Muscle layer of duodenum (tissue), 2 donors: ENCODE results near the gene VIM.
A peak's percentile ranks its signal among the peaks of the same experiment; 100 is the strongest.

ENCODE experiments used
- H3K27ac ChIP-seq: one replicate; pipeline ENCODE4 v1.7.0; 2013; ENCODE audit warnings: mild to moderate bottlenecking, low read length
- H3K27me3 ChIP-seq: one replicate; pipeline ENCODE4 v1.7.0; 2013; ENCODE audit warnings: low read depth, mild to moderate bottlenecking, control low read depth, low read length
- H3K36me3 ChIP-seq, 2 donors: one replicate each; pipeline ENCODE4 v1.7.0; 2013; ENCODE audit warnings: low read length in 2 of 2, control low read depth in 1 of 2, mild to moderate bottlenecking in 1 of 2; ENCODE audit not compliant: insufficient read depth in 2 of 2, control insufficient read depth in 1 of 2
- H3K4me1 ChIP-seq, 2 donors: one replicate each; pipeline ENCODE4 v1.7.0; 2013; ENCODE audit warnings: low read length in 2 of 2, mild to moderate bottlenecking in 2 of 2, control low read depth in 1 of 2, moderate library complexity in 1 of 2; ENCODE audit not compliant: insufficient read depth in 2 of 2, control insufficient read depth in 1 of 2
- H3K4me3 ChIP-seq, 2 donors: one replicate each; pipeline ENCODE4 v1.7.0; 2013; ENCODE audit warnings: low read length in 2 of 2, low read depth in 1 of 2, mild to moderate bottlenecking in 1 of 2
- H3K9me3 ChIP-seq, 2 donors: one replicate each; pipeline ENCODE4 v1.7.0; 2013; ENCODE audit warnings: low read length in 2 of 2, control low read depth in 1 of 2, mild to moderate bottlenecking in 1 of 2; ENCODE audit not compliant: control insufficient read depth in 1 of 2
- donor health status: healthy.

Gene VIM

DNA sequence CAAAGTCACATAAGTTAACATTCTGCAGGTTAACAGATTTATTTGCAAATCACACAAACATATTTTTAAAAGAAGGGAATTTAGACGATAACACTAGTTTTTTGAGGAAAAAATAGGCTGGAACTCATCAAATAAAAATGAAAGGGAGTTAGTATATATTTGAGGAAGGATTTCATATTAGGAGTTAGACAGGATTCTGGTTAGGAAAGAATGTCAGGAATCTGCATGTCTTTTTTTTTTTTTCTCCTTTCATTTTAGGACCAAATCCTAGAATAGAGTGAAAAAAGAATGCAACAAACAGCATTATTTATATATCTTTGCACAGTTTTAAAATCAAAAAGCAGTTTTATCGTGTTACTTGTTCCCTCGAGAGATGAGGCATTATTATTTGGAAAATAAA is 17.7 kb upstream of the VIM start:
- Histone ChIP-seq H3K36me3 (peaks cover 0 to 12% of the 10 kb centered on the region in 2 donors), H3K4me3 (no peak overlapping the region), H3K27me3 (no peaks in the 10 kb centered on the region), H3K4me1 (peaks cover 0 to 3% of the 10 kb centered on the region in 2 donors), H3K9me3 (no peaks in the 10 kb centered on the region), H3K27ac (no peak overlapping the region)

GRCh38 chr10:17212802-17213221 is 15.2 kb upstream of the VIM start:
- Histone ChIP-seq H3K4me3 (no peak overlapping the region), H3K27me3 (no peaks in the 10 kb centered on the region), H3K36me3 (peaks cover 0 to 30% of the 10 kb centered on the region in 2 donors), H3K9me3 (no peaks in the 10 kb centered on the region), H3K27ac (no peak overlapping the region), H3K4me1 (peaks cover 0 to 4% of the 10 kb centered on the region in 2 donors)

DNA sequence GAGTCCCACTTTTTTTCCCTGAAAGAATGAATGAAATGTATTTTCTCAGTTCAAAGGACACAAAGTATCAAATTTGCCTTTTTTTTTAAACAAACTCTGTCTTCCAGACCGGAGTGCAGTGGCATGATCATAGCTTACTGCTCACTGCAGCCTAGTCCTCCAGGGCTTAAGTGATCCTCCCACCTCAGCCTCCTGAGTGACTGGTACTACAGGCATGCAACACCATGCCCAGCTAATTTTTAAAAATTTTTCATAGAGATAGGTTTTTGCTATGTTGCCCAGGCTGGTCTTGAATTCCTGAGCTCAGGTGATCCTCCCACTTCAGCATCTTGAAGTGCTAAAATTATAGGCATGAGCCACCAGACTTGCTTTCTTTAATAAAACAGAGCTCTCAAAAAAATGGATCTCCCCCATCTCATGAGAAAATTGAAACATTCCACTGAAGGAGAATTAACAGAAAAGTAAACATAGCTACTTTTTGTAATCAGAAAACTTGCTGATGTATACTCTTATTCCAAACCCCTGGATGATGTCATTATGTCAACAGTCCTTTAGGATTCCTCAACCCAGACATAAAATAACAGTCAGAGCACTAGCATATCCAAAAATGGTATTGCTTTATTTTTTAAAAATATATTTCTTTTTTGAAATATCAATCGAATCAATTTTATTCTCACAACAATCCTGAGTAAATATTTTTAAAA is 14.2 kb upstream of the VIM start:
- peaks cover 0 to 4% of the 10 kb centered on the region in 2 donors for H3K4me1 ChIP-seq
- no peak overlapping the region for H3K4me3 ChIP-seq
- no peaks in the 10 kb centered on the region for H3K27me3 ChIP-seq
- H3K9me3 ChIP-seq: no peaks in the 10 kb centered on the region
- no peak overlapping the region for H3K27ac ChIP-seq
- peaks cover 0 to 30% of the 10 kb centered on the region in 2 donors for H3K36me3 ChIP-seq

DNA sequence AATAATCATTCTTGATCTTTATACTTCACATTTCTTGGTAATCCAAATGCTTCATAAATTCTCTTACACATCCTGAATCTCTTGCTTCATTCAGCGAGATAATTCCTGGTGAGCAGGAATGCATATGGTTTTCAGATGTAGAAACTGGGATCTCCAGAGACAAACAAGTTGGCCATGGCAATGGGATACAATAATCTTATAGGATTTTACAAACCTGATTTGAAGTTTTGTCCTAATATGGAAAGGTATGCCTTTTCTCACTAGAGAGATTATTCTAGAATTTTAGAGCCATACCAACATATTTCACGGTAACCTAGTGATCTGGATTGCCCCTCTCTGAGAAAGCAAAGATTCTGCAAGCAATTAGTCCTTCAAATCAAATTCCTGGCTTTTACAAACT is 13.5 kb upstream of the VIM start:
- Histone ChIP-seq H3K4me3 (no peak overlapping the region), H3K27ac (no peak overlapping the region), H3K9me3 (no peaks in the 10 kb centered on the region), H3K27me3 (no peaks in the 10 kb centered on the region), H3K36me3 (peaks cover 0 to 30% of the 10 kb centered on the region in 2 donors), H3K4me1 (peaks cover 0 to 4% of the 10 kb centered on the region in 2 donors)

DNA sequence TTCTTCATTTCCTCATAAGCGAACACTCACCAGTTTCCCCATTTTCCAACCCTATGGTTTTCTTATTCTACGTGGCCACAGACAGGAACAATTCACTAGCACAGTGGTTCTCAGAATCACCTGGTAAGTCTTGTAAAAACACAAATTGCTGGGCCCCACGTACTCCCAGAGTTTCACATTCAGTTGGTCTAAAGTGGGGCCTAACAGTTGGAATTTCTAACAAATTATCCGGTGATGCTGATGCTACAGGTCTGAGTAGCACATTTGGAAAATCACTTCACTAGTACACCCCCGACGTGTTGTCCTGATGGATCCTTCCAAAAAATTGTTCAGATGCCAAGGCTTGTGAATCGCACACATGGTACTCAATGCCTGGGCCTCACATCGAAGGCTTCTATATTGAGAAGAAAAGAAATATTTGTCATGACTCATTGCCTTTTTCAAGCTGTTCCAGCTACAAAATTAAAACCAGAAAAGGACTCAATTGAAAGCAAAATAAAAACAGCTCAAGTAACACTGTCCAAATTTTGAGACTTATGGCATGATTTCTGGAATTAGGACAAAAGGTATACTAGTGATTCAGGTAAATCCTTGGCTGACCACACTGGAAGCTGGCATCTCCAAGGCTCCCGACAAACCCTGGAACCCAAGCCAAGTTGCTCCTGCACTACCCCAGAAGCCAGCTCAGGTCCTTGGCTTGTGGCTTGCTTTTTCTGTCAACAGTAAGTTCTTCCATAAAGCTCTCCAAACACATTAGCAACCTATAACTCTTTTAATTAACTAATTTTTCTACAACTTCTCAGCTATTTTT is 12.9 kb upstream of the VIM start:
- Histone ChIP-seq H3K4me3 (no peak overlapping the region), H3K27ac (peak overlapping the region; percentile 89), H3K4me1 (peaks cover 0 to 4% of the 10 kb centered on the region in 2 donors), H3K9me3 (no peaks in the 10 kb centered on the region), H3K36me3 (peaks cover 0 to 28% of the 10 kb centered on the region in 2 donors), H3K27me3 (no peaks in the 10 kb centered on the region)

DNA sequence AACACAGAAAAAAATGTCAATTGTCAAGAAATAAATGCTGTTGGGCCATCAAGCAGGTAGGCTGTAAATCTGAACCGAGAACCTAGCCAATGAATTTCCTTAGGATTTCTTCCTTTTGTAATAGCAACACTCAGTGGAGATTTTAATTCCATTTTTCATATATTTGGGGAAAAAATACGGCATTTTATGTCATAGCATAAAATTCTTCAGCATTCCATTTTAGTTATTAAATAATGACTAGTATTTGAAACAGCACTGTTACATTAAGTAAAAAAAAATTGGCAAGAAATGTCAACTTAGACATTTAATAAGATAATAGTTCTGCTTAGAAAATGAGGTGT is 12.3 kb upstream of the VIM start:
- peak overlapping the region; percentile 89 for H3K27ac ChIP-seq
- H3K27me3 ChIP-seq: no peaks in the 10 kb centered on the region
- H3K9me3 ChIP-seq: no peaks in the 10 kb centered on the region
- H3K4me1 ChIP-seq: peaks cover 0 to 4% of the 10 kb centered on the region in 2 donors
- H3K4me3 ChIP-seq: no peak overlapping the region
- peaks cover 0 to 26% of the 10 kb centered on the region in 2 donors for H3K36me3 ChIP-seq

DNA sequence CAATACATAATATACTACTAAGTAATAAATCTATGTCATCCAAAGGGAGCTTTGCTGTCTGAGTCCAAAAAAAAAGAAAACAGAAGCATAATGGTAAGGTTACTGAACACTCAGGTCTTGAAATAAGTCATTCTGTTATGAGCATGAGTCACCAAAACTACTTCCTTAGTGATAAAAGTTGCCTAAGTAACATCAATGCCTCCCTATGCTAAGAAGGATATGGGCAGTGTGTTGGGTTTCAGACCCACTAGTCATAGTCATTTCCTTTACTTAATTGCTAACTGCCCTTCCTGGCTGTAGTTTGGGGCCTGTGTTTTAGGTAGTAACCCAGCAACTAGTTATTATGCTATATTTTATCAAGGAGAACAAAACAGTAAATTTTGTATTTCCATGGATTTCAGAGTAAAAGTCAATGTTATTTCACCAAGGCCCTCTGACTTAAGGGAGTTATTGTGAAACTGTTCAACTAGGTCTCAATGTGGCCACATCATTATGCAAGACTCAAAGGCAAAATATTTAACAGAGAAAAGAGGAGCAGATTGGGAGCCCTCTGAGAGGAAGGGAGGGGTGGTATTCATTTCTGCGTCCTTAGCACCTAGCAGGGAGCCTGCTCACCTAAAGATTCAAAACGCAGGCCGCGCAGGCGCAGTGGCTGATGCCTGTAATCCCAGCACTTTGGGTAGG is 11.7 kb upstream of the VIM start:
- H3K27me3 ChIP-seq: no peaks in the 10 kb centered on the region
- peaks cover 0 to 26% of the 10 kb centered on the region in 2 donors for H3K36me3 ChIP-seq
- no peaks in the 10 kb centered on the region for H3K9me3 ChIP-seq
- no peak overlapping the region for H3K4me3 ChIP-seq
- peak overlapping the region; percentile 89 for H3K27ac ChIP-seq
- H3K4me1 ChIP-seq: peaks cover 0 to 4% of the 10 kb centered on the region in 2 donors

- Histone ChIP-seq H3K27me3 (no peaks in the 10 kb centered on the region), H3K4me3 (no peak overlapping the region), H3K36me3 (peaks cover 0 to 26% of the 10 kb centered on the region in 2 donors), H3K4me1 (peaks cover 0 to 4% of the 10 kb centered on the region in 2 donors), H3K27ac (peak overlapping the region; percentile 89), H3K9me3 (no peaks in the 10 kb centered on the region)
These were observed 11.1 kb upstream of the VIM start for GRCh38 chr10:17216901-17217395.

DNA sequence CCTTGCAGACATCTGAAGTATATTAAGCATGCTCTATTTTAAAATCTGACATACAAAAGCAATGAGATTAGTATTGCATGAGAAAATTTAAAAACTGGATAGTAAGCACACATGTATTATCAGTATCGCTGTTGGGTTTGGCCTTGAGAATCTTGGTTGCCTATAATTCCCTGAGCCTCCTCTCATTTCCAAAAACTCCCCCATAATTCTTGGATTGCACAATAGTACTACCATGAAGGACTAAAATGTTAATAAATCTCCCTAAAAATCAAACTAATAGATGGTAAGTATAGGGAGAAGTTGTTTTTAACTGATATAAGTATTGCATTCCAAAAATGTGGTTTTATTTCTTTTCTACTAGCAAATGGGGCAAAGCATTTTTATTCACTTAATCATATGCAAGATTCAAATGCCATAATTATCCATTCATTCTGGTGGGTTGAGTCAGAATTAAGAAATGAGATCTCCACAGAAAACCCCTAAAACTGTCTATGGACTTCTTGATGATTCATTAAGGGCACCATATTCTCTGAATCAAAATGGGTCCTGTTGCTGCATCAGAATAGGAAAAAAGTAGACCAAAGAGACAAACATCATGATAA is 10.3 kb upstream of the VIM start:
- Histone ChIP-seq H3K4me1 (peaks cover 0 to 4% of the 10 kb centered on the region in 2 donors), H3K4me3 (no peak overlapping the region), H3K36me3 (peaks cover 0 to 26% of the 10 kb centered on the region in 2 donors), H3K27ac (no peak overlapping the region), H3K27me3 (no peaks in the 10 kb centered on the region), H3K9me3 (no peaks in the 10 kb centered on the region)

- no peaks in the 10 kb centered on the region for H3K27me3 ChIP-seq
- peaks cover 0 to 26% of the 10 kb centered on the region in 2 donors for H3K36me3 ChIP-seq
- H3K4me3 ChIP-seq: no peak overlapping the region
- no peaks in the 10 kb centered on the region for H3K9me3 ChIP-seq
- no peak overlapping the region for H3K27ac ChIP-seq
- H3K4me1 ChIP-seq: peaks cover 0 to 4% of the 10 kb centered on the region in 2 donors
These were observed 9.0 kb upstream of the VIM start for GRCh38 chr10:17219024-17219423.

DNA sequence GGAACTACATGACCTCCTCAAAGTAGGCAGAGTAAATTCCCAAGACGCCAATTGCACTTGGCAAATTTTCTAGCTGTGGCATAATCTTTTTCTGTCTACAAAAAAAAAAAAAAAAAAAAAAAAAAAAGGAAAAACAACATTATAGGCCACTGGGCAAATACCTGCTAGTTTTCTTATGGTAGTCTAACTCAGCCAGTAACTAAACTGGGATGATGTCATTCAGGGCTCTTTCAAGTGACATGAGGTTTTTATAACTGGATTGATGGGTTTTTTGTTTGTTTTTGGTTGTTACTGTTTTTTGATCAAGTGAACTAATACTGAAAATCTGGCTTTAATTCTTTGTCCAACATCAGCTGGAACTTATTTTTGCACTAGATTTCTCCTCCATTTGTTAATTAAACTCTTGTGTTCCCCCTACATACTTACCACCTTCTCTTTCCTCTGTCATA is 7.4 kb upstream of the VIM start:
- Histone ChIP-seq H3K27ac (no peak overlapping the region), H3K27me3 (no peaks in the 10 kb centered on the region), H3K36me3 (peaks cover 0 to 15% of the 10 kb centered on the region in 2 donors), H3K4me1 (no peaks in the 10 kb centered on the region), H3K9me3 (no peaks in the 10 kb centered on the region), H3K4me3 (no peak overlapping the region)
